Heart left ventricle (tissue), 13 donors: ENCODE data around the gene MIPOL1.

ENCODE experiments used
- POLR2A ChIP-seq, 2 donors: fragments of 450-650 bp; IDR thresholded peaks; one replicate each; pipeline ENCODE4 v1.6.1; 2017; ENCODE audit warnings: antibody characterized with exemption in 2 of 2, mild to moderate bottlenecking in 2 of 2, moderate library complexity in 2 of 2
- TF ChIP-seq, protein P1 (sequence below), 12 donors: fragments of 200-600 bp; sonication (generic) in 4 of 12; IDR thresholded peaks; one replicate each; pipeline versions ENCODE4 v1.5.0 to v1.8.0; 2018 to 2022; ENCODE audit warnings: antibody characterized with exemption in 12 of 12, mild to moderate bottlenecking in 5 of 12
- donor health status: ischemic (EF 13 %, LVEDD 7.1; RV severe dilation, severe dysfunction).
- donor health status: DM: no; HTN: yes; CAD: no.
- donor health status: DM: no; HTN: no; CAD: no.
- donor health status: ischemic (EF 25% LVEDD 6.9; RV normal size, moderate dysfunction).
- donor health status: ischemic (EF 25% LVEDD 5.7; RV mildly dilated, moderate dysfunction).
- donor health status: ischemic (EF 35%, LVEDD 5.7; RV mildly dilated, moderate dysfunction).
- donor health status: nonischemic (EF 11% LVEDD 7.7; RV severe dilation, severe dysfunction).
- donor health status: DM: yes; HTN: yes; CAD: no.
- donor health status: PGD.
- donor health status: ischemic (EF 29% LVEDD 5.4; RV normal size, mild dysfunction).
- donor health status: nonischemic (EF 23%, LVEDD 6.1; RV moderate dilation, normal function).

DNA sequence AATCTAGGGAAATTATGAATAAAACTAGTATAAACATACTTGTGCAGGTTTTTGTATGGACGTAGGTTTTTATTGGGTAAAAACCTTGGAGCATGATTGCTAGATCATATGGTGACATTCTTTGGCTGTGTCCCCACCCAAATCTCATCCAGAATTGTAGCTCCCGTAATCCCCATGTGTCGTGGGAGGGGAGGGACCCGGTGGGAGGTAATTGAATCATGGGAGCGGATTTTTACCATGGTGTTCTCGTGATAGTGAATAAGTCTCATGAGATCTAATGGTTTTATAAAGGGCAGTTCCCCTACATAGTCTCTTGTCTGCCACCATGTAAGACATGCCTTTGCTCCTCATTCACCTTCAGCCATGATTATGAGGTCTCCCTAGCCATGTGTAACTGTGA is 276.5 kb downstream of the MIPOL1 start:
- TF ChIP-seq, protein P1, sequence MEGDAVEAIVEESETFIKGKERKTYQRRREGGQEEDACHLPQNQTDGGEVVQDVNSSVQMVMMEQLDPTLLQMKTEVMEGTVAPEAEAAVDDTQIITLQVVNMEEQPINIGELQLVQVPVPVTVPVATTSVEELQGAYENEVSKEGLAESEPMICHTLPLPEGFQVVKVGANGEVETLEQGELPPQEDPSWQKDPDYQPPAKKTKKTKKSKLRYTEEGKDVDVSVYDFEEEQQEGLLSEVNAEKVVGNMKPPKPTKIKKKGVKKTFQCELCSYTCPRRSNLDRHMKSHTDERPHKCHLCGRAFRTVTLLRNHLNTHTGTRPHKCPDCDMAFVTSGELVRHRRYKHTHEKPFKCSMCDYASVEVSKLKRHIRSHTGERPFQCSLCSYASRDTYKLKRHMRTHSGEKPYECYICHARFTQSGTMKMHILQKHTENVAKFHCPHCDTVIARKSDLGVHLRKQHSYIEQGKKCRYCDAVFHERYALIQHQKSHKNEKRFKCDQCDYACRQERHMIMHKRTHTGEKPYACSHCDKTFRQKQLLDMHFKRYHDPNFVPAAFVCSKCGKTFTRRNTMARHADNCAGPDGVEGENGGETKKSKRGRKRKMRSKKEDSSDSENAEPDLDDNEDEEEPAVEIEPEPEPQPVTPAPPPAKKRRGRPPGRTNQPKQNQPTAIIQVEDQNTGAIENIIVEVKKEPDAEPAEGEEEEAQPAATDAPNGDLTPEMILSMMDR (IDR thresholded peaks at IDR 0.05), result no peak
- no peak for TF ChIP-seq POLR2A (IDR thresholded peaks at IDR 0.05)
